WERI-Rb-1 (cell line): Measurements from ENCODE around the gene AK9.
"Not testable (repeated sequence)": the region's sequence is repeated elsewhere in the genome, so short reads cannot be mapped to it uniquely, and the experiment has no call there.

Experiments used
- DNase-seq: peaks from one replicate; pipeline ENCODE4 v3.0.0-alpha.2; 2020
- H3K27ac ChIP-seq: fragments of 250-450 bp; sonication (Bioruptor Pico); 2 replicates; pipeline ENCODE4 v1.5.1; 2020; ENCODE audit warnings: mild to moderate bottlenecking, moderate library complexity
- H3K27me3 ChIP-seq: fragments of 250-450 bp; sonication (Bioruptor Pico); 2 replicates; pipeline ENCODE4 v1.5.1; 2021; ENCODE audit warnings: mild to moderate bottlenecking, low read depth, moderate library complexity; ENCODE audit not compliant: insufficient read depth, severe bottlenecking
- H3K36me3 ChIP-seq: fragments of 250-450 bp; sonication (Bioruptor Pico); 2 replicates; pipeline ENCODE4 v1.5.1; 2020; ENCODE audit warnings: mild to moderate bottlenecking, moderate library complexity
- H3K4me3 ChIP-seq: 2 replicates; pipeline ENCODE4 v1.5.1; 2011; ENCODE audit warnings: low read depth, mild to moderate bottlenecking, control low read depth, low read length
- H3K9me3 ChIP-seq: fragments of 250-450 bp; sonication (Bioruptor Pico); 2 replicates; pipeline ENCODE4 v1.5.1; 2021; ENCODE audit warnings: mild to moderate bottlenecking, moderate library complexity; ENCODE audit not compliant: severe bottlenecking
- TF ChIP-seq, protein P1 (sequence below): IDR thresholded peaks from 2 replicates; pipeline ENCODE4 v1.5.1; 2011; ENCODE audit warnings: low read depth, mild to moderate bottlenecking, control low read depth, inconsistent platforms, low read length

Gene AK9

DNA sequence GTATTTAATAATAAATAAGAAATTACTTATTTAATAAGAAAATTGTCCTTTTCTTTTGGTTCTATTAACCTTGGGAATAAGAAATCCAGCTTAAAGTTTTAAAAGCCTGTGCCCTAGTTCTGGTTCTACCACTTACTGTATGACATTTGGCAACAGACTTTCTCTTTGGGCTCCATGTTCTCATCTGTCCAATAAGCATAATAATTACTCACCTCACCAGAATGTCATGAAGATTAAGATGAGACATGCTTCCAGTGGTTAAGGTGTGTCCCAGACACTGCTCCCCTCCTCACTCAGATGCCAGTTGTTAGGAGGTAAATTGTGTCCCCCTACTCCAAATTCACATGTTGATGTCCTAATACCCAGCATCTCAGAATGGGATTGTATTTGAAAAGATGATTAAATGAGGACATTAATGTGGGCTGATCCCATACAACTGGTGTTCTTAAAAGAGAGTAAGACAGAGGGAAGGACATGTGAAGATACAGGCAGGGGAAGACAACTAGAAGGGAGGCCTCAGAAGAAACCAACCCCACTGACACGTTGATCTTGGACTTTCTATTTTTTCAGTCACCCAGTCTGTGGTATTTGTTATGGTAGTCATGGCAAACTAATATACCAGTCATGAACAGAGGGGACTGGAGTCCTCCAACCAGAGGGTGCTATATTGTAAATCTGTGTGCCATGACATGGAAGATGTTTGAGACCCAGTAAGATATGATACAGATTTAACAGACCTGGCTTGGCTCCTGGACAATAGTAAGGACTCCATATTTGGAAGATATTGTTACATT is 229.1 kb downstream of the AK9 start:
- H3K36me3 ChIP-seq, result peaks cover 43% of the 10 kb centered on the region
- no peaks in the 10 kb centered on the region for H3K9me3 ChIP-seq
- TF ChIP-seq, protein P1, sequence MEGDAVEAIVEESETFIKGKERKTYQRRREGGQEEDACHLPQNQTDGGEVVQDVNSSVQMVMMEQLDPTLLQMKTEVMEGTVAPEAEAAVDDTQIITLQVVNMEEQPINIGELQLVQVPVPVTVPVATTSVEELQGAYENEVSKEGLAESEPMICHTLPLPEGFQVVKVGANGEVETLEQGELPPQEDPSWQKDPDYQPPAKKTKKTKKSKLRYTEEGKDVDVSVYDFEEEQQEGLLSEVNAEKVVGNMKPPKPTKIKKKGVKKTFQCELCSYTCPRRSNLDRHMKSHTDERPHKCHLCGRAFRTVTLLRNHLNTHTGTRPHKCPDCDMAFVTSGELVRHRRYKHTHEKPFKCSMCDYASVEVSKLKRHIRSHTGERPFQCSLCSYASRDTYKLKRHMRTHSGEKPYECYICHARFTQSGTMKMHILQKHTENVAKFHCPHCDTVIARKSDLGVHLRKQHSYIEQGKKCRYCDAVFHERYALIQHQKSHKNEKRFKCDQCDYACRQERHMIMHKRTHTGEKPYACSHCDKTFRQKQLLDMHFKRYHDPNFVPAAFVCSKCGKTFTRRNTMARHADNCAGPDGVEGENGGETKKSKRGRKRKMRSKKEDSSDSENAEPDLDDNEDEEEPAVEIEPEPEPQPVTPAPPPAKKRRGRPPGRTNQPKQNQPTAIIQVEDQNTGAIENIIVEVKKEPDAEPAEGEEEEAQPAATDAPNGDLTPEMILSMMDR, result no peak
- no peak overlapping the region for H3K27ac ChIP-seq
- H3K27me3 ChIP-seq, result no peaks in the 10 kb centered on the region
- DNase-seq, result no peak
- H3K4me3 ChIP-seq, result no peak overlapping the region

DNA sequence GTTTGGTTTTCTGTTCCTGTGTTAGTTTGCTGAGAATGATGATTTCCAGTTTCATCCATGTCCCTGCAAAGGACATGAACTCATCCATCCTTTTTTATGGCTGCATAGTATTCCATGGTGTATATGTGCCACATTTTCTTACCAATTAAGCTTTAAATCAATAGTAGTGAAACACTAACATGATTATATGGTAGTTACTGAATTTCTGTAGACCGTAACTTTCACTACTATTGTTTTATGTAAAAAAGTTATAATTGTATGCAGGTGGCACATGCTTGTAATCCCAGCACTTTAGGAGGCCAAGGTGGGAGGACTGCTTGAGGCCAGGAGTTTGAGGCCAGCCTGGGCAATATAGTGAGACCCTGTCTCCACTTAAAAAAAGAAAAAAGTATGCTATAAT is 229.8 kb downstream of the AK9 start:
- H3K9me3 ChIP-seq, DNase-seq, H3K27me3 ChIP-seq, H3K4me3 ChIP-seq, H3K27ac ChIP-seq: not testable (repeated sequence)
- peaks cover 36% of the 10 kb centered on the region for H3K36me3 ChIP-seq

DNA sequence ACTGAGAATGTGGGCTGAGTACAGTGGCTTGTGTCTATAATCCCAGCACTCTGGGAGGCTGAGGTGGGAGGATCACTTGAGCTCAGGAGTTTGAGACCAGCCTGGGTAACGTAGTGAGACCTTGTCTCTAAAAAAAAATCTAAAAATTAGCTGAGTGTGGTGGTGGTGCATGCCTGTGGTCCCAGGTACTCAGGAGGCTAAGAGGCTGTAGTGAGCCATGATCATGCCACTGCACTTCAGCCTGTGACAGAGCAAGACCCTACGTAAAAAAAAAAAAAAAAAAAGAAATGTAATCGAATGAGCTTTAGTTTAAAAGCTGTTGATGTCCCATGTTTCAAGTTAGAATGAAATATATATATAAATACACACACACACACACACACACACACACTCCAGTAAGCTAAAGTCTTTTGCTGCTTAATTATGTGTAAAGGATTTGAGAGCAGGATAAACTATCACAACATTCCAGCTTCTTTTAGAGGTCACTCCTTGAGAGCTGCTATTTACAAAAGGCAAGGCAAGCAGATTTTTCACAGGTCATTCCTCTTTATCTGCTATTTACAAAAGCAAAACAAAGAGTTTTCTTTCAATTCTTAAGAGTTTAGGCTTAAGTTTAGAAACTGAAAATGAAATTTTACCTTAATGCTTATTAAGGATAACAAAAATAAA is 230.7 kb downstream of the AK9 start:
- H3K27ac ChIP-seq, result no peak overlapping the region
- H3K36me3 ChIP-seq, result peaks cover 27% of the 10 kb centered on the region
- no peaks in the 10 kb centered on the region for H3K9me3 ChIP-seq
- no peaks in the 10 kb centered on the region for H3K27me3 ChIP-seq
- no peak for DNase-seq
- H3K4me3 ChIP-seq, result no peak overlapping the region
- TF ChIP-seq, protein P1, result no peak

DNA sequence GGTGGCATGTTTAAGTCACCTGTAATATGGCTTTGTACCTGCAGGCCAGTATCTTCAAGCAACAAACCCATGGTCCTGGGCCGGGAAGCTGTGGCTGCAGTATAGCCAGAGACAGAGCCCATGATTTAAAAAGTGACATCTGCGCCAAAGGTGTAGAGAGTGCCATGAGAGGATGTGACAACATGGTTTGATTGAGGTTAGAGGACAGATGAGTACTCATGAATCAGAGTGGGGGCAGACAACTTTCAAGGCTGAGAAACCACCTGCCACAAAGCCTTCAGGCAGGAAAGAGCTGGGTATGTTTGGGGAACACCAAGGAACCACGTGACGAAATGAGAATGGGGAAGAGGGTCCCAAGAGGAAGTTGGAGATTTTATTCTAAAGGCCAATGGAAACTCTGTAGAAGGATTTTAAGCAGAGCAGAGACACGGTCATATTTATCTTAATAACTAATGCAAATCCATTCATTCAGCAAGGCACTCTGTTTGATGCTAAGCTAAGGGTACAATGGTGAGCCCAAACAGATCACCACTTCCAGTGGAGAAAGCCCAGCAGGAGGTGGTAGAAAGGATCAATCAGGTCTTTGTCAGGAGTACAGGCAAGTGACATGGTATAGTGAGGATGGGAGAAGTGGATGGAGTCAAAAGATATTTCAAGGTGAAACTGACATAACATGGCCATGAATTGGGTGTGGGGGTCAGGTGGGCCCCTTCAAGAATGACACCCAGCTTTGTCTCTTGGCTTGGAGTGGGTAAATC is 232.0 kb downstream of the AK9 start:
- Histone ChIP-seq H3K27me3 (no peaks in the 10 kb centered on the region), H3K4me3 (no peak overlapping the region), H3K27ac (no peak overlapping the region), H3K36me3 (peaks cover 13% of the 10 kb centered on the region), H3K9me3 (no peaks in the 10 kb centered on the region)
- TF ChIP-seq, protein P1, result no peak
- DNase-seq, result no peak

DNA sequence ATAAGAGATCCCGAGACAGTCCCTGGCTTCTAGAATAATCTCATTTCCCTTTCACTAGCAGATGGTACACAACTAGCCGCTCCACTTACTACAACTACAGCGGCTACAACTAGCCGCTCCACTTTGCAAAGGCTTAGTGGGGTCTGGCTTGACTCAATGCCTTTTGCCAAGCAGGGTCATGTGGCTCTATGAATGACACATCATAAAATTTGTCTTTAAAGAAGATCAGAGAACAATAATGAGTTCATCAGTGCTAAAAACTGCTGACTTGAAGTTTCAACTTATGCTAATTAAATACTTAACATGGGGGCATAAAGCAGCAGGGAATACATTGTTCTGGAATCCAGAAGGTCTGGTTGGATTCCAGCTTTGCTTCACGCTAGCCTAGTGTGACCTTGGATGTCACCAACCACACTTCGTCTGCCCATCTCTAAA is 233.4 kb downstream of the AK9 start:
- Histone ChIP-seq H3K9me3 (no peaks in the 10 kb centered on the region), H3K4me3 (no peak overlapping the region), H3K36me3 (peaks cover 8% of the 10 kb centered on the region), H3K27me3 (no peaks in the 10 kb centered on the region), H3K27ac (no peak overlapping the region)
- no peak for DNase-seq
- TF ChIP-seq, protein P1, result no peak
